Measurements from ENCODE around the gene TKTL1. TPM values are rescaled to one million over a fixed set of nuclear protein-coding genes. Genes with fewer than 3 reads are reported as not detected.

The TKTL1 gene
- total and polyA plus RNA-seq, 2 of the 4 experiments (the other 2 are of a cell fraction), result not detected

DNA sequence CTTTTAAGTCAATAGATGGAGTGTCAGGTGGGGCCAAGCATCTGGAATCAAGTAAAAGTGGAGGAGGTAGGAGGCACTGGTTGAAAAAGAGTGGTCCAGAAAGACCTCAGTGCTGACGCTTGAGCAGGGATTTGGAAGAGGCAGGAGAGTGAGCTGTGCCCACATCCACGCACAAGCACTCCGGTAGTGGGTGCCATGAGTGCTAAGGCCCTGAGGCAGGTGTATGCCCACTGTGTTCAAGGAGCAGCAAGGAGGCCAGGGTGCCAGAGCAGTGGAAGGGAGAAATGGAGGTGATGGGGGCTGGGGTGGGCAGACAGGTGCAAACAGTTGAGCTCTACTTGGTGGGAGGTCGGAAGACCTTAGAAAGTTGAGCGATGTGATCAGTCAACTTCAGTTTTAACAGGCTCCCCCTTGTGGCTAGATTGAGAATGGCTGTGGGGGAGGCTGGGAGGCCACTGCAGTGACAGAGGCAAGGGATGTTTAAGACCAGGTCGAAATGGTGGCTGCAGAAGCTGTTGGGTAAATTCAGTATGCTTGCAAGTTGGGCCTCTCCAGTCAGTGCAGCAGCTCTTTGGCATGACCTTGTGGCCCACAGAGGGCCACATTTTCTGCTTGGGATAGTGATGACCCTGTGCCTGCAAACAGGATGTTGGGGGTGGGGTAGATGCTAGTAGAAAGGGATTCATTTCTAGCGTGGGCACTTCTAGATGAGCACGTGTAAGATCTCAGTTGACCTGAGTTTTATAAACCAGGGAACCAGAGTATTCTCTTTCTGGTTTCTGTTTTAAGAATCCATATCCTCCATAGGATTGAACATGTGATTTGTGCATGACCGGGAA is 12.7 kb downstream of the TKTL1 start:
- Histone ChIP-seq H3K27ac (ENCODE audit: insufficient read depth, low read length) (no peak overlapping the region), H2BK15ac (ENCODE audit: low read depth, low read length) (no peak overlapping the region), H3K18ac (ENCODE audit: low read depth, low read length) (no peak overlapping the region), H3K79me1 (ENCODE audit: low read depth in 1 of 2, low read length in 2 of 2) (no peaks in the 10 kb centered on the region), H2BK120ac (ENCODE audit: low read depth, low read length) (no peak overlapping the region), H3K23ac (ENCODE audit: low read depth, low read length) (no peak overlapping the region), H4K91ac (ENCODE audit: insufficient read depth, low read depth, low read length) (no peak overlapping the region), H3K14ac (replicated peaks; ENCODE audit: low read depth, low read length) (no peak overlapping the region), H3K9ac (ENCODE audit: low read depth, low read length) (no peak overlapping the region), H3K4me1 (ENCODE audit: control insufficient read depth, insufficient read depth, low read length) (no peaks in the 10 kb centered on the region), H3K4me2 (ENCODE audit: low read depth, low read length) (no peak overlapping the region), H3K9me3 (ENCODE audit: control insufficient read depth, insufficient read depth, low read length) (no peaks in the 10 kb centered on the region), H3K4me3 (ENCODE audit: insufficient read depth, low read depth, low read length) (no peak overlapping the region), H2AK9ac (replicated peaks; ENCODE audit: low read depth, low read length, poor library complexity) (peak overlapping the region; percentile 35), H4K20me1 (ENCODE audit: insufficient read depth, low read length) (no peaks in the 10 kb centered on the region), H3K56ac (ENCODE audit: extremely low read depth, insufficient read depth, low read length) (no peak overlapping the region), H2BK5ac (ENCODE audit: low read depth, low read length, poor library complexity, severe bottlenecking) (no peak overlapping the region), H2BK20ac (ENCODE audit: low read depth, low read length) (no peak overlapping the region), H4K8ac (ENCODE audit: low read depth in 2 of 2, low read length in 2 of 2) (no peak overlapping the region), H2AFZ (replicated peaks; ENCODE audit: low read length, poor library complexity) (no peak overlapping the region), H3K36me3 (ENCODE audit: control insufficient read depth, insufficient read depth, low read length) (no peaks in the 10 kb centered on the region), H3K27me3 (ENCODE audit: control insufficient read depth, insufficient read depth, low read length) (peaks cover 4% of the 10 kb centered on the region; the same call in 1 of the 2 replicates), H4K5ac (ENCODE audit: low read depth, low read length) (no peak overlapping the region), H3K9me1 (ENCODE audit: insufficient read depth, low read length) (no peaks in the 10 kb centered on the region; the same call in 1 of the 2 replicates), H2AK5ac (ENCODE audit: low read depth, low read length) (no peak overlapping the region), H3K4ac (ENCODE audit: low read depth, low read length) (no peak overlapping the region)
- dilution Hi-C loops (cut with HindIII; ENCODE audit: low sequenced_read_pairs, unreplicated experiment) (no loop called here), intact Hi-C loops (cut with micrococcal nuclease) (no loop called here), in situ Hi-C loops (cut with MboI; ENCODE audit: low sequenced_read_pairs) (no loop called here)
- CTCF ChIA-PET, result interaction anchor here (0.6 kb wide), 1 partner anchor 306 kb away, joined by 4 read pairs; no protein-coding TSS in a partner anchor
- TF ChIP-seq RAD21 (IDR thresholded peaks at IDR 0.05; ENCODE audit: low read length) (no peak), MAZ (IDR thresholded peaks at IDR 0.05; ENCODE audit: borderline replicate concordance, low read depth, low read length) (no peak), SMC3 (IDR thresholded peaks at IDR 0.05; ENCODE audit: low read depth, low read length) (peak; percentile 38), RFX5 (IDR thresholded peaks at IDR 0.05; ENCODE audit: low read depth, low read length) (no peak), BHLHE40 (IDR thresholded peaks at IDR 0.05; ENCODE audit: low read depth, low read length) (no peak)
- TF ChIP-seq, protein P1, sequence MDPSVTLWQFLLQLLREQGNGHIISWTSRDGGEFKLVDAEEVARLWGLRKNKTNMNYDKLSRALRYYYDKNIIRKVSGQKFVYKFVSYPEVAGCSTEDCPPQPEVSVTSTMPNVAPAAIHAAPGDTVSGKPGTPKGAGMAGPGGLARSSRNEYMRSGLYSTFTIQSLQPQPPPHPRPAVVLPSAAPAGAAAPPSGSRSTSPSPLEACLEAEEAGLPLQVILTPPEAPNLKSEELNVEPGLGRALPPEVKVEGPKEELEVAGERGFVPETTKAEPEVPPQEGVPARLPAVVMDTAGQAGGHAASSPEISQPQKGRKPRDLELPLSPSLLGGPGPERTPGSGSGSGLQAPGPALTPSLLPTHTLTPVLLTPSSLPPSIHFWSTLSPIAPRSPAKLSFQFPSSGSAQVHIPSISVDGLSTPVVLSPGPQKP (IDR thresholded peaks at IDR 0.05; ENCODE audit: borderline replicate concordance, low read depth, low read length), result no peak
- TF ChIP-seq, protein P2, sequence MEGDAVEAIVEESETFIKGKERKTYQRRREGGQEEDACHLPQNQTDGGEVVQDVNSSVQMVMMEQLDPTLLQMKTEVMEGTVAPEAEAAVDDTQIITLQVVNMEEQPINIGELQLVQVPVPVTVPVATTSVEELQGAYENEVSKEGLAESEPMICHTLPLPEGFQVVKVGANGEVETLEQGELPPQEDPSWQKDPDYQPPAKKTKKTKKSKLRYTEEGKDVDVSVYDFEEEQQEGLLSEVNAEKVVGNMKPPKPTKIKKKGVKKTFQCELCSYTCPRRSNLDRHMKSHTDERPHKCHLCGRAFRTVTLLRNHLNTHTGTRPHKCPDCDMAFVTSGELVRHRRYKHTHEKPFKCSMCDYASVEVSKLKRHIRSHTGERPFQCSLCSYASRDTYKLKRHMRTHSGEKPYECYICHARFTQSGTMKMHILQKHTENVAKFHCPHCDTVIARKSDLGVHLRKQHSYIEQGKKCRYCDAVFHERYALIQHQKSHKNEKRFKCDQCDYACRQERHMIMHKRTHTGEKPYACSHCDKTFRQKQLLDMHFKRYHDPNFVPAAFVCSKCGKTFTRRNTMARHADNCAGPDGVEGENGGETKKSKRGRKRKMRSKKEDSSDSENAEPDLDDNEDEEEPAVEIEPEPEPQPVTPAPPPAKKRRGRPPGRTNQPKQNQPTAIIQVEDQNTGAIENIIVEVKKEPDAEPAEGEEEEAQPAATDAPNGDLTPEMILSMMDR (conservative IDR thresholded peaks at IDR 0.05; ENCODE audit: low read depth, low read length), result peak; percentile 51
- peak; percentile 53 for ATAC-seq (ENCODE audit: low read depth)
- peak; percentile 10 for DNase-seq
- BruUV-seq (replicated peaks), result no TSS peak
- POLR2A ChIA-PET (ENCODE audit: unreplicated experiment), result no interaction called here
- 71% methylated on average over 3 of the region's 9 CpGs; no CpG with 5 or more reads in 1 of the 2 experiments for WGBS, 2 experiments (ENCODE audit: extremely low coverage in 2 of 2, insufficient read length in 1 of 2)
